Measurements from ENCODE around the gene MRPL18. TPM values are rescaled to one million over a fixed set of nuclear protein-coding genes. Genes with fewer than 3 reads are reported as not detected.
A peak's percentile ranks its signal among the peaks of the same experiment; 100 is the strongest.

MRPL18 gene
- total RNA-seq, 1 donor from 2014 or later, result 81.4 TPM

DNA sequence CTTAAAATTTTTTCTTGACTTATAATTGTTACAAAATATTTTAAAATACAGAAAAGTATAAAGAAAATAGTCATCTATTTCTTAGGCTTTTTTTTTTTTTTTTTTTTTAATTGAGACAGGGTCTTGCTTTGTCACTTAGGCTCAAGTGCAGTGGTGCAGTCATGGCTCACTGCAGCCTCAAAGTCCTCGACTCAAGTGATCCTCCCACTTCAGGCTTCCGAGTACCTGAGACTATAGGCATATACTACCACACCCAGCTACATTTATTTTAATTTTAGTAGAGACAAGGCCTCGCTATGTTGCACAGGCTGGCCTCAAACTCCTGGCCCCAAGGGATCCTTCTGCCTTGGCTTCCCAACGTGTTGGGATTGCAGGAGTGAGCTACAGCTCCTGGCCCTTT is 33.8 kb upstream of the MRPL18 start:
- H3K27me3 ChIP-seq (ENCODE audit: control insufficient read depth in 3 of 3, insufficient read depth in 3 of 3, low read length in 3 of 3), result no peaks in the 10 kb centered on the region
- no peak overlapping the region for H3K9ac ChIP-seq (ENCODE audit: low read depth in 1 of 3, low read length in 3 of 3)
- H3K27ac ChIP-seq (ENCODE audit: low read depth, low read length), result no peak overlapping the region
- peaks cover 5 to 16% (median 12%) of the 10 kb centered on the region in 3 donors for H3K4me1 ChIP-seq (ENCODE audit: control insufficient read depth in 3 of 3, insufficient read depth in 3 of 3, low read length in 3 of 3)
- no peaks in the 10 kb centered on the region for H3K9me3 ChIP-seq (ENCODE audit: control insufficient read depth in 3 of 3, low read length in 3 of 3)
- peaks cover 19 to 41% (median 38%) of the 10 kb centered on the region in 3 donors for H3K36me3 ChIP-seq (ENCODE audit: control insufficient read depth in 3 of 3, insufficient read depth in 3 of 3, low read length in 3 of 3)
- no peak overlapping the region for H3K4me3 ChIP-seq (ENCODE audit: low read length in 3 of 3)

DNA sequence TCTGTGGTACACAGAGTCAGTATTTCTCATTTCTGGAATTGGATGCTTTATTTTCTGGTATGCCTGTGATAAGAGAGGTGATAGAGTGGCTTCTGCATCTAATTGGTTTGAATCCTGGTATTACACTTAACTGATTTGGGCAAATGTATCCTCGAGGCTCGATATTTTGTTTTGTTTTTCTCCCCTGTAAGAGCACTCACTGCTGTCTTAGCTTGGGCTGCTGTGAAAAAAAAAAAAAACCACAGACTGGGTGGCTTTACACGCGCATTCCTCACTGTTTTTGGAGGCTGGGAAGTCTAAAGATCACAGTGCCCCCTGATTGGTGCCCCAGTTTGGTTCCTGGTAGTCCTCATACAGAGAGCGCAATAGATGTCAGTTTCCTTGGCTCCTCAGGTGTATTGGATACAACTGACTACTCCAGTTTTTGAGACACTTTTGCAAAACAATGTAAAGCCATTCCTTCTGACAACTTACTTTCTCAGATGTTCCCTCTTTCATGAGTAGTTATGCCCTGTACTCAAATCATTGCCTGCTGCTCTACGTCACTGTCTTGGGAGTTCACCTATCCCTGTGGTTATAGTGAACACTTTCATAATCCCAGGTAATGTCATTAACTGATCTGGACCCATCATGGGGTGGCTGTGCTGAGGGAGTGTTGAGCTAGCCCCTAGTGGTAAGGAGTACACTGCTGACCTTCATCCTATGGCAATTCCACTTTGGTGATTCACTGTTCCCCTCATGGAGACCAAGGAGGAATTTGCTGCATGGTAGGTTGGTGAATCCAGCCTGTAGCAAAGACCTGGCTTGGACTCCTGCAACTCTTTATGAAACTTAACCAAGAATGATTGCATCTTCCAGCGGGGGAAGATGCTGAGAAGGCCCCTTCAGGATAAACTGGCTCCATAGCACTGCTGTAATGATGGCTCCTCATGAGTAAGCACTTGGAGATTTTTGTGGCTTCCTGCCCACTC is 32.0 kb upstream of the MRPL18 start:
- Histone ChIP-seq H3K27ac (ENCODE audit: low read depth, low read length) (no peak overlapping the region), H3K4me1 (ENCODE audit: control insufficient read depth in 3 of 3, insufficient read depth in 3 of 3, low read length in 3 of 3) (peaks cover 13 to 24% (median 21%) of the 10 kb centered on the region in 3 donors), H3K4me3 (ENCODE audit: low read length in 3 of 3) (no peak overlapping the region), H3K27me3 (ENCODE audit: control insufficient read depth in 3 of 3, insufficient read depth in 3 of 3, low read length in 3 of 3) (no peaks in the 10 kb centered on the region), H3K9me3 (ENCODE audit: control insufficient read depth in 3 of 3, low read length in 3 of 3) (no peaks in the 10 kb centered on the region), H3K9ac (ENCODE audit: low read depth in 1 of 3, low read length in 3 of 3) (no peak overlapping the region), H3K36me3 (ENCODE audit: control insufficient read depth in 3 of 3, insufficient read depth in 3 of 3, low read length in 3 of 3) (peaks cover 19 to 33% (median 30%) of the 10 kb centered on the region in 3 donors)

DNA sequence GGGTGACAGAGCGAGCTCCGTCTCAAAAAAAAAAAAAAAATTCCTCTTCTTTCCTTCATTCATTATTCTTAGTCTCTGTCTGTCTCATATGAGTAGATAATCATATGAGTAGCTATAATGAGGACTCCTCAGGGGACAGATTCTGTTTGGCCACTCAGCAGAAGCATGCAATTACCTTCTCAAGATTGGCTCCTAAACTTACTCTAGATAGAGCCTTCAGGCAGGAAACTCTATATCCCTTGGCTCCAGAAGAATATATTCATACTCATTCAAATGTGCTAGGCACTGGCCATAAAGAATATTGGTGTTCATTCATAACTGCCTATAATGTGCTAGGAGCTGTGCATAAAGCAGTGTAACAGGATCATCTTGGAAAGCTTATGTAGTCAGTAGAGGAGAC is 30.6 kb upstream of the MRPL18 start:
- no peaks in the 10 kb centered on the region for H3K9me3 ChIP-seq (ENCODE audit: control insufficient read depth in 3 of 3, low read length in 3 of 3)
- peaks cover 17 to 30% (median 26%) of the 10 kb centered on the region in 3 donors for H3K36me3 ChIP-seq (ENCODE audit: control insufficient read depth in 3 of 3, insufficient read depth in 3 of 3, low read length in 3 of 3)
- H3K4me3 ChIP-seq (ENCODE audit: low read length in 3 of 3), result no peak overlapping the region
- no peak overlapping the region for H3K27ac ChIP-seq (ENCODE audit: low read depth, low read length)
- peaks cover 13 to 24% (median 21%) of the 10 kb centered on the region in 3 donors for H3K4me1 ChIP-seq (ENCODE audit: control insufficient read depth in 3 of 3, insufficient read depth in 3 of 3, low read length in 3 of 3)
- H3K9ac ChIP-seq (ENCODE audit: low read depth in 1 of 3, low read length in 3 of 3), result no peak overlapping the region
- H3K27me3 ChIP-seq (ENCODE audit: control insufficient read depth in 3 of 3, insufficient read depth in 3 of 3, low read length in 3 of 3), result no peaks in the 10 kb centered on the region

DNA sequence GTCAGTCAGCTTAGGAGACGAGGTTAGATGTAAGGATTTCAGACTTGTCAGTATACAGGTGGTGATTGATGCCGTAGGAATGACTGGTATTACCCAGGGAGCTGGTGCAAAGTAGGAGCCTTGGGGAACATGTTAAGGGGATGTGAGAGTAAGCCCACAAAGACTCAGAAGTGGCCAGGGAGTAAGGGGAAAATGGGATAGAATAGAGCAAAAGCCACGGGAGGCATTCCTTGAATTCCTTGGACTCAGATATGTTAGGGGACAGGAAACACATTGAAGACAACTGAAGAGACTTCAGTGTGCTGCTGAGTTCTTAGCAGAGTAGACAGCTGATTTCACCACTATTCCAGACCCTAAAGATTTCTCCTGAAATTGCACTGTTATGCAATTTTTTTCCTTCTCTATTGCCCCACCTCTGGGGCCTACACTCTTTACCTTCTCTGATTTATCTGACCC is 29.6 kb upstream of the MRPL18 start:
- peaks cover 13 to 21% (median 19%) of the 10 kb centered on the region in 3 donors for H3K4me1 ChIP-seq (ENCODE audit: control insufficient read depth in 3 of 3, insufficient read depth in 3 of 3, low read length in 3 of 3)
- H3K9me3 ChIP-seq (ENCODE audit: control insufficient read depth in 3 of 3, low read length in 3 of 3), result no peaks in the 10 kb centered on the region
- H3K4me3 ChIP-seq (ENCODE audit: low read length in 3 of 3), result peak overlapping the region in 2 of 3 donors; percentile 90 to 99
- no peaks in the 10 kb centered on the region for H3K27me3 ChIP-seq (ENCODE audit: control insufficient read depth in 3 of 3, insufficient read depth in 3 of 3, low read length in 3 of 3)
- peak overlapping the region; percentile 91 for H3K27ac ChIP-seq (ENCODE audit: low read depth, low read length)
- peaks cover 12 to 24% (median 20%) of the 10 kb centered on the region in 3 donors for H3K36me3 ChIP-seq (ENCODE audit: control insufficient read depth in 3 of 3, insufficient read depth in 3 of 3, low read length in 3 of 3)
- peak overlapping the region in 2 of 3 donors; percentile 91 to 94 for H3K9ac ChIP-seq (ENCODE audit: low read depth in 1 of 3, low read length in 3 of 3)

DNA sequence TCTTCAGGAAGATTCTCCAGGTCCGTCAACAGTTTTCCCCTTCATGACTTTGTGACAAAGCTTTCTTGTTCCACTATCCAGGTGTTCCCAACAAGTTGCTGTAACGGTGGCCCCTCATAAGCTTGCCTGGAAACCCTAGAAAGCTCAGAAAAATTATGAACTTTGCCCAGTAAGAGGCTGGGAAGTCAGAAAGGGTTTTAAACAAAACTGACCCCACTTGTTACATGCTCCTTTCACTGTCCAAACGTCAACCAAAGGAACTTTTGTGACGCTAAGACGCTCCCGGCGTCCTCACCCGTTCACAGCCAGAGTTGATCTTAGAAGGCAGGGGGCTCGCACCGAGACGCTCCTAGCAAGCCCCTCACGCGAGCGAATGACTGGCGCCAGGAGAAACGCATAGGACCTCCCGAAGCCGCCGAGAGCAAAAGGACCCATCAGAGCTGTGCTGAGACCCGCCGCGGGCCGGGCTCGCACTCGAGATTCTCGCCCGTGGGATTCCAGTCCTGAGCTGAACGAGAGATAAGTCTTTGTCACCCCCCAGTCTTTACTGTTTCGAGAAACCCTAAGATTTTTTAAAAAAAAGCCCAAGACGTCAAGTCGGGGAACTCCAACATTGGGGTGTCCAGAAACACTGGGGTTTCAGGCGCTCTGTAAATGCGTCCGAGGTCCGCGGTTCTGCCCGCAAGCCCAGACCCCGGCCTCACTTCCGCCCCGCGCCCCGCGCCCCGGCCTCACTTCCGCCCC is 29.0 kb upstream of the MRPL18 start:
- Histone ChIP-seq H3K27me3 (ENCODE audit: control insufficient read depth in 3 of 3, insufficient read depth in 3 of 3, low read length in 3 of 3) (no peaks in the 10 kb centered on the region), H3K9me3 (ENCODE audit: control insufficient read depth in 3 of 3, low read length in 3 of 3) (no peaks in the 10 kb centered on the region), H3K4me1 (ENCODE audit: control insufficient read depth in 3 of 3, insufficient read depth in 3 of 3, low read length in 3 of 3) (peaks cover 13 to 21% (median 19%) of the 10 kb centered on the region in 3 donors)

DNA sequence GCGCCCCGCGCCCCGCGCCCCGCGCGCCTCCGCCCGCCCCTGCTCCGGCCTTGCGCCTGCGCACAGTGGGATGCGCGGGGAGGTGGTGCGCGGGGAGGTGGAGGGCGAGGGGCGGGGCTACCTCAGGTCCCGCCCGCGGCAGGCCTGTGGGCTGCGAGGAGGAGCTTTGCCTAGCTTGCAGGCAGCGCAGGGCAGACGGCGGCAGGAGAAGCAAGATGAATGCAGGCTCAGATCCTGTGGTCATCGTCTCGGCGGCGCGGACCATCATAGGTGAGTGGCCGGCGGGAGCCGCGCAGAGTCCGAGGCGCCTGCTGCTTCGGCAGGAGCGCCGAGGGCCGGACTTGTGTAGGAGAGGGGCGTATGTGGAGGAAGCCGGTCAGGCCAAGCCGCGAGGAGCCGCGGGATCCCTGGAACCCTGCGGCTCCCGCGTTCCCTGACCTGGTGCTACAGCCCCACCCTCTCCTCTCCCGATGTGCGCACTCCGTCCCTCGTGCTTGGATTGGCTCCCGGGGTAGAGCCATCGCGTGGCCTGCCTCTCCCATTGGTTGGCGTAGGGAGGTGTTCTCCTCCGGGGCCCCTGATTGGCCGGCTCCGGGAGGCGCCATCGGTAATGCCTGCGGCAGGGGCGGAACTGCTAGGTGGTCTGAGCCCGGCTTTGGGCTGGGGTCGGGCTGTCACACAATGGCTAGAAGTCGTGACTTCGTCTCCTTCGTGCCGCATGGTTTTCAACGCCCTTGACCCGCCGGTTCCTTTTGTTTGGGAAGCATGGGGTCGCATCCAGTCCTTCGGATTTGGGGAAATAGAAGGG is 28.2 kb upstream of the MRPL18 start, which contains the start of gene ACAT2:
ACAT2 (plus strand) TSS at position 173 of the 808 bp plus-strand sequence; CDS start at position 216, 43 bp downstream.
- H3K4me1 ChIP-seq (ENCODE audit: control insufficient read depth in 3 of 3, insufficient read depth in 3 of 3, low read length in 3 of 3), result peaks cover 13 to 21% (median 19%) of the 10 kb centered on the region in 3 donors
- peaks cover 13 to 20% (median 15%) of the 10 kb centered on the region in 3 donors for H3K36me3 ChIP-seq (ENCODE audit: control insufficient read depth in 3 of 3, insufficient read depth in 3 of 3, low read length in 3 of 3)
- peak within 1 kb of the TSS; percentile 91 to 97 (median 94) for H3K9ac ChIP-seq (ENCODE audit: low read depth in 1 of 3, low read length in 3 of 3)
- no peaks in the 10 kb centered on the region for H3K27me3 ChIP-seq (ENCODE audit: control insufficient read depth in 3 of 3, insufficient read depth in 3 of 3, low read length in 3 of 3)
- H3K4me3 ChIP-seq (ENCODE audit: low read length in 3 of 3), result peak within 1 kb of the TSS; percentile 93 to 99 (median 99)
- H3K27ac ChIP-seq (ENCODE audit: low read depth, low read length), result peak within 1 kb of the TSS; percentile 91
- H3K9me3 ChIP-seq (ENCODE audit: control insufficient read depth in 3 of 3, low read length in 3 of 3), result no peaks in the 10 kb centered on the region

More for the DNA sequence above, 29.0 kb upstream of the MRPL18 start:
- Histone ChIP-seq H3K4me3 (ENCODE audit: low read length in 3 of 3) (peak overlapping the region; percentile 90 to 99 (median 99)), H3K9ac (ENCODE audit: low read depth in 1 of 3, low read length in 3 of 3) (peak overlapping the region; percentile 91 to 94 (median 91)), H3K27ac (ENCODE audit: low read depth, low read length) (peak overlapping the region; percentile 91), H3K36me3 (ENCODE audit: control insufficient read depth in 3 of 3, insufficient read depth in 3 of 3, low read length in 3 of 3) (peaks cover 12 to 17% (median 15%) of the 10 kb centered on the region in 3 donors)

DNA sequence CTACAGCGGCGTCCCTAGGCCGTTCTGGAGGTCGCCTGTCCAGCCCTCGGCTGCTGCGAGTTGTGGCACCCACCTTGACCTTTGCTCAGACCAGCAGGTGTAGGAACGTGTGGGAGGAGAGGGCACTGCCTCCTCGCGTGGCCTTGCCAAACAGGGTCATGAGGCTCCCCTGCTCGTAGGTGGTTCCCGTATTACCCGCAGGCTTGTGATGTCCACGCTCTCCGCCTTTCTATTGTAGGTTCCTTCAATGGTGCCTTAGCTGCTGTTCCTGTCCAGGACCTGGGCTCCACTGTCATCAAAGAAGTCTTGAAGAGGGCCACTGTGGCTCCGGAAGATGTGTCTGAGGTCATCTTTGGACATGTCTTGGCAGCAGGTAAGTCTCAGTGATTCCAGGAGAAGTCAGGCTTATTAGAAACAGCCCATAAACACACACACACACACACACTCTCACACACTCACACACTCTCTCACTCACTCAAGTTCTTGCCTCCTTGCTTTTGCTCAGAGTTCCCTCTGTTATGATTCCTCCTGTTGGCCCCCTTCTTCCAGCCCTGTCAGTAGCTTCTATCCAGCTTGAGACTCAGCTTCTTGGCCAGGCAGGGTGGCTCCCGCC is 27.5 kb upstream of the MRPL18 start:
- Histone ChIP-seq H3K27me3 (ENCODE audit: control insufficient read depth in 3 of 3, insufficient read depth in 3 of 3, low read length in 3 of 3) (no peaks in the 10 kb centered on the region), H3K27ac (ENCODE audit: low read depth, low read length) (peak overlapping the region; percentile 91), H3K4me3 (ENCODE audit: low read length in 3 of 3) (peak overlapping the region; percentile 93 to 99 (median 99)), H3K9ac (ENCODE audit: low read depth in 1 of 3, low read length in 3 of 3) (peak overlapping the region; percentile 68 to 97 (median 81)), H3K4me1 (ENCODE audit: control insufficient read depth in 3 of 3, insufficient read depth in 3 of 3, low read length in 3 of 3) (peaks cover 13 to 21% (median 19%) of the 10 kb centered on the region in 3 donors), H3K36me3 (ENCODE audit: control insufficient read depth in 3 of 3, insufficient read depth in 3 of 3, low read length in 3 of 3) (peaks cover 17 to 25% (median 22%) of the 10 kb centered on the region in 3 donors), H3K9me3 (ENCODE audit: control insufficient read depth in 3 of 3, low read length in 3 of 3) (no peaks in the 10 kb centered on the region)

DNA sequence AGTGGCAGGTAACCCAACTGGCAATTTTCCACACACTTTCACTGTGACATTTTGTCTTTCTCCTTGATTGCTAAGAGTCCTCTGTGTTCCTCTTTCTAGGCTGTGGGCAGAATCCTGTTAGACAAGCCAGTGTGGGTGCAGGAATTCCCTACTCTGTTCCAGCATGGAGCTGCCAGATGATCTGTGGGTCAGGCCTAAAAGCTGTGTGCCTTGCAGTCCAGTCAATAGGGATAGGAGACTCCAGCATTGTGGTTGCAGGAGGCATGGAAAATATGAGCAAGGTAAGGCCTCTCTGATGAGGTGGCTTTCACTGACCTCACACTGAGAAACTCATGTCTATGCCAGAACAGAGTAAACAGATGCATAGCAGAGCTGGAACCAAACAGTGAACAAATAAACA is 23.4 kb upstream of the MRPL18 start:
- Histone ChIP-seq H3K9ac (ENCODE audit: low read depth in 1 of 3, low read length in 3 of 3) (no peak overlapping the region), H3K4me3 (ENCODE audit: low read length in 3 of 3) (no peak overlapping the region), H3K27ac (ENCODE audit: low read depth, low read length) (no peak overlapping the region), H3K4me1 (ENCODE audit: control insufficient read depth in 3 of 3, insufficient read depth in 3 of 3, low read length in 3 of 3) (peaks cover 8% of the 10 kb centered on the region in 3 donors), H3K36me3 (ENCODE audit: control insufficient read depth in 3 of 3, insufficient read depth in 3 of 3, low read length in 3 of 3) (peaks cover 13 to 33% (median 30%) of the 10 kb centered on the region in 3 donors), H3K27me3 (ENCODE audit: control insufficient read depth in 3 of 3, insufficient read depth in 3 of 3, low read length in 3 of 3) (no peaks in the 10 kb centered on the region), H3K9me3 (ENCODE audit: control insufficient read depth in 3 of 3, low read length in 3 of 3) (no peaks in the 10 kb centered on the region)

DNA sequence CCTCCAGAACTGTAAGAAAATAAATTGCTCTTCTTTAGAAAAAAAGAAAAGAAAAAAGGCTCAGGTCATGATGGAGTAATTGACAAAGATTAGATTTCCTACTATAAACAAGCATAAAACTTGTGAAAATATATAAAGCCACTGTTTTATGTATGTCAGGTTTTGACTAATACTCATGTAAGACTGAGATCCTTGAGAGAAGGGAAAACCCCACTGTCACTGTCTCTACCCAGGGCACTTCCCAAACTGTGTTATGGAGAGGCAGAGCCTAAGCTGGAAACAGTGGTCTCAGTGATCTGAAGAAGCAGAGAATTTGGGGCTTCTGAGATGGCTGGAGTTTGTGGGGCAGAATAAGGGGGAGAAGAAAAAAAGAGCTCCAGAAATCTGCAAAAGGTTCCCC is 20.8 kb upstream of the MRPL18 start:
- no peak overlapping the region for H3K9ac ChIP-seq (ENCODE audit: low read depth in 1 of 3, low read length in 3 of 3)
- H3K27me3 ChIP-seq (ENCODE audit: control insufficient read depth in 3 of 3, insufficient read depth in 3 of 3, low read length in 3 of 3), result no peaks in the 10 kb centered on the region
- H3K4me3 ChIP-seq (ENCODE audit: low read length in 3 of 3), result no peak overlapping the region
- H3K4me1 ChIP-seq (ENCODE audit: control insufficient read depth in 3 of 3, insufficient read depth in 3 of 3, low read length in 3 of 3), result no peaks in the 10 kb centered on the region
- no peak overlapping the region for H3K27ac ChIP-seq (ENCODE audit: low read depth, low read length)
- no peaks in the 10 kb centered on the region for H3K9me3 ChIP-seq (ENCODE audit: control insufficient read depth in 3 of 3, low read length in 3 of 3)
- H3K36me3 ChIP-seq (ENCODE audit: control insufficient read depth in 3 of 3, insufficient read depth in 3 of 3, low read length in 3 of 3), result peaks cover 13 to 29% (median 27%) of the 10 kb centered on the region in 3 donors
